Measurements from ENCODE around the gene PSMB7.

DNA sequence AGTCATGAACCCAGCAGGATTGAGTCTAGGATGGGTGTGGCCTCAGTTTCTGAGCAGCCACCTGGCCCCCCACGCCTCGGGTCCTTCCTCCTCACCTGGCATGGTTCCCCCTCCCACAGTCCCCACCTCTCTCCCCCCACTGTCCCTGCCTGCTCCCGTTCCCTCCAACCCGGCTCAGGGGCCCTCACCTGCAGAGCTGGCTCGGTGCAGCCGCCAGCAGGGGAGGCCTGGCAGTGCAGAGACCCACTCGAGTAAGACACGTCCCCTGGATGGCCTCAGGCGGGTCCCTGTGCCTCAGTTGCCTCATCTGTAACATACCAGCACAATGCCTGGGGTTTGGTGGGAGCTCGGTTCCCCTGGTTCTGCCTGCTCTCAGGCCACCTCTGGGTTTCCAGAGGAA, 91.3 kb downstream of the PSMB7 start:
- no peak for TF ChIP-seq EZH2phosphoT487 (IDR thresholded peaks at IDR 0.05; ENCODE audit: borderline replicate concordance)
- TF ChIP-seq, protein P1, sequence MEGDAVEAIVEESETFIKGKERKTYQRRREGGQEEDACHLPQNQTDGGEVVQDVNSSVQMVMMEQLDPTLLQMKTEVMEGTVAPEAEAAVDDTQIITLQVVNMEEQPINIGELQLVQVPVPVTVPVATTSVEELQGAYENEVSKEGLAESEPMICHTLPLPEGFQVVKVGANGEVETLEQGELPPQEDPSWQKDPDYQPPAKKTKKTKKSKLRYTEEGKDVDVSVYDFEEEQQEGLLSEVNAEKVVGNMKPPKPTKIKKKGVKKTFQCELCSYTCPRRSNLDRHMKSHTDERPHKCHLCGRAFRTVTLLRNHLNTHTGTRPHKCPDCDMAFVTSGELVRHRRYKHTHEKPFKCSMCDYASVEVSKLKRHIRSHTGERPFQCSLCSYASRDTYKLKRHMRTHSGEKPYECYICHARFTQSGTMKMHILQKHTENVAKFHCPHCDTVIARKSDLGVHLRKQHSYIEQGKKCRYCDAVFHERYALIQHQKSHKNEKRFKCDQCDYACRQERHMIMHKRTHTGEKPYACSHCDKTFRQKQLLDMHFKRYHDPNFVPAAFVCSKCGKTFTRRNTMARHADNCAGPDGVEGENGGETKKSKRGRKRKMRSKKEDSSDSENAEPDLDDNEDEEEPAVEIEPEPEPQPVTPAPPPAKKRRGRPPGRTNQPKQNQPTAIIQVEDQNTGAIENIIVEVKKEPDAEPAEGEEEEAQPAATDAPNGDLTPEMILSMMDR (conservative IDR thresholded peaks at IDR 0.05; ENCODE audit: low read length), result no peak
